CD4-positive, alpha-beta T cell treated with Interleukin-17A for 4 hours (primary cell): Measurements from ENCODE around the gene COASY.
A peak's percentile ranks its signal among the peaks of the same experiment; 100 is the strongest.

Experiments used
- DNase-seq: peaks from one replicate; pipeline ENCODE4 v3.0.0-alpha.2; 2020; ENCODE audit warnings: mixed read lengths

Gene COASY

GRCh38 chr17:42561897-42562387 is at the start of gene COASY:
Gene COASY (plus strand): TSS chr17:42562148. CDS start chr17:42562623, 475 bp downstream.
- peak; percentile 92 for DNase-seq

- DNase-seq = no peak
Observed at GRCh38 chr17:42512246-42512645, 49.7 kb upstream of the COASY start.

GRCh38 chr17:42512733-42513251 is 49.2 kb upstream of the COASY start:
- no peak for DNase-seq

- no peak for DNase-seq
Observed at GRCh38 chr17:42513686-42514085, 48.3 kb upstream of the COASY start.

- DNase-seq = no peak
Observed at GRCh38 chr17:42514279-42514678, 47.7 kb upstream of the COASY start.

- DNase-seq = no peak
Observed at GRCh38 chr17:42514867-42515266, 47.1 kb upstream of the COASY start.

GRCh38 chr17:42517516-42517915 is 44.4 kb upstream of the COASY start:
- peak; percentile 90 for DNase-seq

GRCh38 chr17:42518046-42518754 is 43.7 kb upstream of the COASY start:
- DNase-seq = no peak

- DNase-seq = no peak
Observed at GRCh38 chr17:42518755-42519545, 43.0 kb upstream of the COASY start.

- DNase-seq = no peak
Observed at GRCh38 chr17:42519546-42520491, 42.1 kb upstream of the COASY start.

- DNase-seq = peak; percentile 53
Observed at GRCh38 chr17:42520540-42520951, 41.4 kb upstream of the COASY start.

GRCh38 chr17:42521036-42521435 is 40.9 kb upstream of the COASY start:
- DNase-seq = no peak

- no peak for DNase-seq
Observed at GRCh38 chr17:42521666-42522262, 40.2 kb upstream of the COASY start.

GRCh38 chr17:42522263-42522790 is 39.6 kb upstream of the COASY start:
- DNase-seq = no peak

GRCh38 chr17:42522798-42523278 is 39.1 kb upstream of the COASY start:
- no peak for DNase-seq

GRCh38 chr17:42525221-42525620 is 36.7 kb upstream of the COASY start:
- DNase-seq = no peak

- DNase-seq = no peak
Observed at GRCh38 chr17:42526031-42526444, 35.9 kb upstream of the COASY start.

- no peak for DNase-seq
Observed at GRCh38 chr17:42527932-42528331, 34.0 kb upstream of the COASY start.

- DNase-seq = no peak
Observed at GRCh38 chr17:42529061-42529460, 32.9 kb upstream of the COASY start.

GRCh38 chr17:42530952-42531454 is 30.9 kb upstream of the COASY start:
- DNase-seq = no peak
